Skeletal muscle satellite cell (primary cell): ENCODE results near the gene DSTN.

Experiments
- H3K27me3 ChIP-seq: 2 replicates; pipeline ENCODE4 v1.7.0; 2013; ENCODE audit warnings: low read length; ENCODE audit not compliant: control insufficient read depth, insufficient read depth
- H3K36me3 ChIP-seq: 2 replicates; pipeline ENCODE4 v1.7.0; 2013; ENCODE audit warnings: mild to moderate bottlenecking, control low read depth, low read length; ENCODE audit not compliant: insufficient read depth
- H3K4me1 ChIP-seq: 2 replicates; pipeline ENCODE4 v1.7.0; 2013; ENCODE audit warnings: low read length; ENCODE audit not compliant: control insufficient read depth, insufficient read depth
- H3K4me2 ChIP-seq: 2 replicates; pipeline ENCODE4 v1.7.0; 2013; ENCODE audit warnings: mild to moderate bottlenecking, low read length
- H3K4me3 ChIP-seq: 2 replicates; pipeline ENCODE4 v1.7.0; 2013; ENCODE audit warnings: low read length
- H3K9ac ChIP-seq: 2 replicates; pipeline ENCODE4 v1.7.0; 2013; ENCODE audit warnings: mild to moderate bottlenecking, low read depth, low read length, moderate library complexity
- H3K9me3 ChIP-seq: replicated peaks from 2 replicates; pipeline ENCODE4 v1.7.0; 2013; ENCODE audit warnings: mild to moderate bottlenecking, control low read depth, low read length

DSTN gene

DNA sequence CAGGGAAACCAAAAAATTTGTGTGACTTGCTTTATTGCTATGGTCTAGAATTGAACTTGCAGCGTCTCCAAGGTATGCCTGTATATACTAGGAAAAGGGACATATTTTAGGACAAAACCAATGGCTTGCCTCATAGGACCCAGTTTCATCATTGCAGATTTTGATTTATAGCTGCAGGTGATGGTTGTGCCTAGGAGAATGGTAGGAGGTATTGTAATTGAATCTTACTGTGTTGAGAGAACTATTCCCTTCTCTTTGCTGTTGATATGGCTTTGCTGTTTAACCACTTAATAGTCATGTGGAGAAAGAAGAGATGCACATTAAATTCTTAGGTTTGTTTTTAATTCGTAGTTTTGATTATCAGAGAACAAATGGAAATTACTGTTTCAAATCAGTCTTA, 16.4 kb downstream of the DSTN start:
- no peak overlapping the region for H3K9ac ChIP-seq
- H3K36me3 ChIP-seq: peaks cover 3% of the 10 kb centered on the region
- H3K9me3 ChIP-seq: no peaks in the 10 kb centered on the region
- no peaks in the 10 kb centered on the region for H3K27me3 ChIP-seq
- no peak overlapping the region for H3K4me2 ChIP-seq
- H3K4me1 ChIP-seq: peaks cover 20% of the 10 kb centered on the region
- no peak overlapping the region for H3K4me3 ChIP-seq

GRCh38 chr20:17587148-17587547, 17.3 kb downstream of the DSTN start:
- Histone ChIP-seq H3K36me3 (peaks cover 9% of the 10 kb centered on the region), H3K9ac (no peak overlapping the region), H3K27me3 (no peaks in the 10 kb centered on the region), H3K4me3 (no peak overlapping the region), H3K4me1 (peaks cover 20% of the 10 kb centered on the region), H3K4me2 (no peak overlapping the region), H3K9me3 (no peaks in the 10 kb centered on the region)

- Histone ChIP-seq H3K9me3 (no peaks in the 10 kb centered on the region), H3K27me3 (no peaks in the 10 kb centered on the region)
Measured at GRCh38 chr20:17587824-17588223, 17.9 kb downstream of the DSTN start.

GRCh38 chr20:17589161-17589834, 19.4 kb downstream of the DSTN start:
- Histone ChIP-seq H3K4me2 (no peak overlapping the region), H3K4me1 (peaks cover 18% of the 10 kb centered on the region), H3K4me3 (no peak overlapping the region), H3K36me3 (peaks cover 9% of the 10 kb centered on the region), H3K9ac (no peak overlapping the region), H3K27me3 (no peaks in the 10 kb centered on the region), H3K9me3 (no peaks in the 10 kb centered on the region)

More at GRCh38 chr20:17587824-17588223, 17.9 kb downstream of the DSTN start:
- no peak overlapping the region for H3K9ac ChIP-seq
- H3K36me3 ChIP-seq: peaks cover 9% of the 10 kb centered on the region
- peaks cover 20% of the 10 kb centered on the region for H3K4me1 ChIP-seq
- H3K4me2 ChIP-seq: no peak overlapping the region
- no peak overlapping the region for H3K4me3 ChIP-seq

- H3K4me3 ChIP-seq: no peak overlapping the region
- H3K9me3 ChIP-seq: no peaks in the 10 kb centered on the region
- peaks cover 9% of the 10 kb centered on the region for H3K36me3 ChIP-seq
- H3K4me2 ChIP-seq: peak overlapping the region; percentile 1
- H3K27me3 ChIP-seq: no peaks in the 10 kb centered on the region
- peaks cover 26% of the 10 kb centered on the region for H3K4me1 ChIP-seq
- H3K9ac ChIP-seq: no peak overlapping the region
Measured at GRCh38 chr20:17590245-17590644, 20.4 kb downstream of the DSTN start.

DNA sequence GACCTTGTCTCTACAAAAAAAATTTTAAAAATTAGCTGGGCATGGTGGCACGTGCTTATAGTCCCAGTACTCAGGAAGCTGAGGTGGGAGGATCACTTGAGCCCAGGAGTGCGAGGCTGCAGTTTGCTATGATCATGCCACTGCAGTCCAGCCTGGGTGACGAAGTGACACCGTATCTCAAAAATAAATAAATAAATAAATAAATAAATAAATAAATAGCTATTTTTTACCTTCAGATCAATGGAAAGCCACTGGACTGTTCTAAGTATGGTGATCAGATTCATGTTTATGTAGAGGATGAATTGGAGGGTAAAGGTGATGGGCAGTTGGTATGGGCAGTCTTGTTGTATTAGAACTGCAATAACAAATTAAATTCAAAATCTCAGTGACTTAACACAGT, 24.0 kb downstream of the DSTN start:
- H3K4me2 ChIP-seq: no peak overlapping the region
- H3K4me1 ChIP-seq: peaks cover 27% of the 10 kb centered on the region
- H3K27me3 ChIP-seq: no peaks in the 10 kb centered on the region
- H3K9ac ChIP-seq: no peak overlapping the region
- H3K9me3 ChIP-seq: no peaks in the 10 kb centered on the region
- peaks cover 7% of the 10 kb centered on the region for H3K36me3 ChIP-seq
- no peak overlapping the region for H3K4me3 ChIP-seq

DNA sequence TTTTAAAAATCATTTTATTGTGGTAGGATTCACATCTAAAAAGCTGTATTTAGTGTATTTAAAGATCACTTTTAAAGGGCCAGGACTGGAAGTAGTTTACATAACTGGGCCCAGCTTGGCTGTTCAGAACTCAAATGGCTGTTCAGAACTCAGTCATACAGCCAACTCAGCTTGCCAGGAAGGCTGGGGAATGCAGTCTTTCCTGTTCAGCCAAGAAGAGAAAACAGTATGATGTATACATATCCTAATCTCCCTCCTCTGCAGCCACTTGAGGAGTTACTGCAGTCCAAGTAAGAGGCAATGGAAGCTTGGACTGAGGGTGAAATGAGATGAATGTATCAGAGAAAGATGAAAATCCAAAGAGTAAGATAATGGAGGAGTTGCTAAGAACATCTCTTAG, 24.6 kb downstream of the DSTN start:
- peaks cover 24% of the 10 kb centered on the region for H3K4me1 ChIP-seq
- H3K27me3 ChIP-seq: no peaks in the 10 kb centered on the region
- peaks cover 13% of the 10 kb centered on the region for H3K36me3 ChIP-seq
- no peak overlapping the region for H3K9ac ChIP-seq
- no peak overlapping the region for H3K4me2 ChIP-seq
- no peaks in the 10 kb centered on the region for H3K9me3 ChIP-seq
- H3K4me3 ChIP-seq: no peak overlapping the region

- H3K4me1 ChIP-seq: peaks cover 13% of the 10 kb centered on the region
- no peaks in the 10 kb centered on the region for H3K27me3 ChIP-seq
- H3K4me3 ChIP-seq: no peak overlapping the region
- H3K4me2 ChIP-seq: no peak overlapping the region
- H3K36me3 ChIP-seq: peaks cover 14% of the 10 kb centered on the region
- no peak overlapping the region for H3K9ac ChIP-seq
- H3K9me3 ChIP-seq: no peaks in the 10 kb centered on the region
Measured at GRCh38 chr20:17595856-17596255, 26.0 kb downstream of the DSTN start.

DNA sequence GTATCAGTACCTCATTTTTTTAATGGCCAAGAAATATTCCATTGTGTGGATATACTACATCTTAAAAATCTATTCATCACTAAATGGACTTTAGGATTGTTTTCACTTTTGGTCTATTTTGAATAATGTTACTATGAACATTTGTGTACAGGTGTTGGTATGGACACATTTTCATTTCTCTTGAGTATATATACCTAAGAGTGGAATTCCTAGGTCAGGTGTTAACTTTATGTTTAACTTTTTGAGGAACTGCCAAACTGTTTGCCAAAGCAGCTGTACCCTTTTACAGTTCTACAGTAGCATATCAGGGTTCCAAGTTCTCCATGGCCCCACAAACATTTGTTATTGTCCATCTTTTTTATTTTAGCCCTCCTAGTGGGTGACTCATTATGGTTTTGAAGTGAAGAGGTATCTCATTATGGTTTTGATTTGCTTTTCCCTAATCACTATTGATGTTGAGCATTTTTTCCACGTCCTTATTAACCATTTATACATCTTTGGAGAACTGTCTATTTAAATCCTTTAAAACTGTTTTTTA, 28.2 kb downstream of the DSTN start:
- Histone ChIP-seq H3K4me1 (peaks cover 13% of the 10 kb centered on the region), H3K4me3 (no peak overlapping the region), H3K27me3 (no peaks in the 10 kb centered on the region), H3K9me3 (no peaks in the 10 kb centered on the region), H3K4me2 (no peak overlapping the region), H3K36me3 (peaks cover 16% of the 10 kb centered on the region), H3K9ac (no peak overlapping the region)

GRCh38 chr20:17601957-17602356, 32.1 kb downstream of the DSTN start:
- Histone ChIP-seq H3K36me3 (peaks cover 30% of the 10 kb centered on the region), H3K4me2 (no peak overlapping the region)

GRCh38 chr20:17602493-17602892, 32.6 kb downstream of the DSTN start:
- Histone ChIP-seq H3K27me3 (no peaks in the 10 kb centered on the region), H3K4me3 (no peak overlapping the region), H3K9ac (no peak overlapping the region), H3K4me2 (no peak overlapping the region), H3K4me1 (peaks cover 2% of the 10 kb centered on the region), H3K36me3 (peaks cover 35% of the 10 kb centered on the region), H3K9me3 (no peaks in the 10 kb centered on the region)

More at GRCh38 chr20:17601957-17602356, 32.1 kb downstream of the DSTN start:
- no peak overlapping the region for H3K4me3 ChIP-seq
- no peaks in the 10 kb centered on the region for H3K27me3 ChIP-seq
- no peak overlapping the region for H3K9ac ChIP-seq
- H3K9me3 ChIP-seq: no peaks in the 10 kb centered on the region
- peaks cover 2% of the 10 kb centered on the region for H3K4me1 ChIP-seq

DNA sequence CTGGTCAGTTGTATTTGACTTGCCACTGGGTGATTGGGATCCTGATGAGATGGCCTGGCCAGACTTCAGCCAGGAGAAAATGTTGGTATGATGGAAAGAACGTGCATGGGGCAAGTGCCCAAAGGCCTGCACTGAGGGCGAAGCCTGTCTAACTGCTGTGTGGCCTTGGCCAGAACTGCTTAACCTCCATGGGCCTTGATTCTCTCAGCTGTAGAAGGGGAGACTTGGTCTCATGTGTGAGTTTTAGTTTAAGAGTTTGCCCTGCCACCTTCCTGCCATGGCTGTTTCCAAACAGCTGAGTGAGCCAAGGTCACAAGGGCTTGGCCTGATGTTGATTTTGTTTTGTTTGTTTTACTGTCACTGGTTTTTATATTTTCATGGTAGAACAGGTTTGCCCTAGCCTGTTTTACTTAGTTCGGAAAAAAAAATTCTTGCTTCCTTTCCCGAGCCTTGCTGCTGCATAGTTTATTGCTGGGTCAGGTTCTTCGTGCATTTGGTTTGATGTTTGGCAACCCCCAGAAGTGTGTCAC, 35.3 kb downstream of the DSTN start:
- Histone ChIP-seq H3K27me3 (no peaks in the 10 kb centered on the region), H3K9me3 (no peaks in the 10 kb centered on the region), H3K4me2 (no peak overlapping the region), H3K4me1 (no peaks in the 10 kb centered on the region), H3K9ac (no peak overlapping the region), H3K36me3 (peaks cover 46% of the 10 kb centered on the region), H3K4me3 (no peak overlapping the region)
